ENCODE measurements around the gene PTK6.

PTK6 gene

GRCh38 chr20:63565699-63566335 lies 28.6 kb upstream of the PTK6 start:
- H3K27me3 ChIP-seq (replicated peaks; ENCODE audit: insufficient read depth, low read length) = no peaks in the 10 kb centered on the region
- no peak overlapping the region for H3K4me2 ChIP-seq (ENCODE audit: low read depth, low read length)
- no peaks in the 10 kb centered on the region for H4K20me1 ChIP-seq (ENCODE audit: insufficient read depth, low read length)
- H3K79me2 ChIP-seq (ENCODE audit: low read length) = no peaks in the 10 kb centered on the region
- H3K27ac ChIP-seq (ENCODE audit: low read length) = no peak overlapping the region
- no peak for TF ChIP-seq EZH2 (optimal IDR thresholded peaks at IDR 0.05; ENCODE audit: low read depth, low read length)
- no peak for DNase-seq
- peaks cover 26% of the 10 kb centered on the region for H3K4me1 ChIP-seq (ENCODE audit: low read length)
- no peaks in the 10 kb centered on the region for H3K9me3 ChIP-seq (replicated peaks; ENCODE audit: insufficient read depth, low read length)
- H2AFZ ChIP-seq (ENCODE audit: low read length) = no peak overlapping the region
- no peak overlapping the region for H3K4me3 ChIP-seq (ENCODE audit: low read length)
- no peaks in the 10 kb centered on the region for H3K9me2 ChIP-seq (replicated peaks; ENCODE audit: insufficient read depth, low read length)
- H3F3A ChIP-seq (ENCODE audit: insufficient read depth, low read length) = peaks cover 9% of the 10 kb centered on the region
- no peaks in the 10 kb centered on the region for H3K36me3 ChIP-seq (replicated peaks; ENCODE audit: insufficient read depth, low read length)
- no peak overlapping the region for H3K9ac ChIP-seq (ENCODE audit: low read length)

DNA sequence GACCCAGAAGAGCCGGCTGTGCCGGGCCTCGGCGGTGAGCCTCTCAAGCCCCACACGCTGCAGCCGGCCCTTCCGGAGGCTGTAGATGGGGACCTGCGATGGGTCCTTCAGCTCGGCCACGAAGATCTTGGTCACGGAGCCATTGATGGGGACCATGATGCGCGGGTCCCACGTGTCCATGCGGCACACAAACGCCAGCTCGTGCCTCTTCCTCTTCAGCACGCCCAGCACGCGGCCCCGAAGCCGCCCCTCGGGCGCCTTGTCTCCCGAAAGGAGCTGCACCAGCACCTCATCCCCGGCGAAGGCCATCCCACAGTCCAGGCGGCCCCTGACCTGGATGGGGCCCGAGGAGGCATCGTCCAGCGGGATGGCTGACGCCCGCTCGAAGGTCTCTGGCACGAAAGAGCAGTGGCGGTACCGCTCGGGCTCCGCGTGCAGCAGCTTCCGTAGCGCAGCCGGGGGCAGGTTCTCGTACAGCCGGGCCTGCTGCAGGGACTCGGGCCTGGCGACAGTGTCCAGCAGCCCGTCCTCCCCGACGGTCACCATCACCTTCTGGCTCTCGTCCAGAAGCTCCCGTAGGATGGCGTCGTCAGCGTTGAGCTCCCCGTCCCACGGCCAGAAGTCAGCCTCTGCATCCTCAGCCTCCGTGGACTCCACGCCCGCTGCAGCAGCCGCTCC lies 28.0 kb upstream of the PTK6 start:
- Histone ChIP-seq H3K27me3 (replicated peaks; ENCODE audit: insufficient read depth, low read length) (no peaks in the 10 kb centered on the region), H4K20me1 (ENCODE audit: insufficient read depth, low read length) (no peaks in the 10 kb centered on the region)
- TF ChIP-seq CTCF (IDR thresholded peaks at IDR 0.05; ENCODE audit: low read length) (no peak), EZH2phosphoT487 (IDR thresholded peaks at IDR 0.05; ENCODE audit: low read length) (no peak), EZH2 (optimal IDR thresholded peaks at IDR 0.05; ENCODE audit: low read depth, low read length) (no peak)

GRCh38 chr20:63564036-63564810 lies 27.0 kb upstream of the PTK6 start:
- H3K27me3 ChIP-seq (replicated peaks; ENCODE audit: insufficient read depth, low read length) = no peaks in the 10 kb centered on the region
- peaks cover 9% of the 10 kb centered on the region for H3F3A ChIP-seq (ENCODE audit: insufficient read depth, low read length)
- no peak overlapping the region for H2AFZ ChIP-seq (ENCODE audit: low read length)
- H3K4me1 ChIP-seq (ENCODE audit: low read length) = peaks cover 21% of the 10 kb centered on the region
- no peaks in the 10 kb centered on the region for H3K9me2 ChIP-seq (replicated peaks; ENCODE audit: insufficient read depth, low read length)
- H3K9me3 ChIP-seq (replicated peaks; ENCODE audit: insufficient read depth, low read length) = no peaks in the 10 kb centered on the region
- TF ChIP-seq EZH2 (optimal IDR thresholded peaks at IDR 0.05; ENCODE audit: low read depth, low read length) (no peak), CTCF (IDR thresholded peaks at IDR 0.05; ENCODE audit: low read length) (no peak), EZH2phosphoT487 (IDR thresholded peaks at IDR 0.05; ENCODE audit: low read length) (no peak)
- H3K27ac ChIP-seq (ENCODE audit: low read length) = no peak overlapping the region
- no peaks in the 10 kb centered on the region for H3K36me3 ChIP-seq (replicated peaks; ENCODE audit: insufficient read depth, low read length)
- H4K20me1 ChIP-seq (ENCODE audit: insufficient read depth, low read length) = no peaks in the 10 kb centered on the region
- H3K9ac ChIP-seq (ENCODE audit: low read length) = no peak overlapping the region
- no peaks in the 10 kb centered on the region for H3K79me2 ChIP-seq (ENCODE audit: low read length)
- no peak for DNase-seq
- H3K4me3 ChIP-seq (ENCODE audit: low read length) = no peak overlapping the region
- H3K4me2 ChIP-seq (ENCODE audit: low read depth, low read length) = no peak overlapping the region

More for the DNA sequence above, 28.0 kb upstream of the PTK6 start:
- H3K4me3 ChIP-seq (ENCODE audit: low read length) = no peak overlapping the region
- H3K36me3 ChIP-seq (replicated peaks; ENCODE audit: insufficient read depth, low read length) = no peaks in the 10 kb centered on the region
- no peak overlapping the region for H3K9ac ChIP-seq (ENCODE audit: low read length)
- no peak overlapping the region for H3K27ac ChIP-seq (ENCODE audit: low read length)
- no peaks in the 10 kb centered on the region for H3K9me2 ChIP-seq (replicated peaks; ENCODE audit: insufficient read depth, low read length)
- no peaks in the 10 kb centered on the region for H3K79me2 ChIP-seq (ENCODE audit: low read length)
- DNase-seq = no peak
- H3K9me3 ChIP-seq (replicated peaks; ENCODE audit: insufficient read depth, low read length) = no peaks in the 10 kb centered on the region
- peaks cover 26% of the 10 kb centered on the region for H3K4me1 ChIP-seq (ENCODE audit: low read length)
- no peak overlapping the region for H3K4me2 ChIP-seq (ENCODE audit: low read depth, low read length)
- H2AFZ ChIP-seq (ENCODE audit: low read length) = no peak overlapping the region
- peaks cover 9% of the 10 kb centered on the region for H3F3A ChIP-seq (ENCODE audit: insufficient read depth, low read length)

All from MM.1S (cell line).